Coronary artery (tissue), 2 donors: ENCODE measurements around the gene CBX2.

Experiments
- DNase-seq: peaks from one replicate; pipeline ENCODE4 v3.0.0-alpha.2; 2017; ENCODE audit warnings: low spot score
- H3K27ac ChIP-seq, 2 donors: fragments of 200-600 bp; sonication (generic); one replicate each; pipeline ENCODE4 v1.5.1; 2016 to 2019
- H3K4me3 ChIP-seq: fragments of 200-600 bp; sonication (generic); 2 replicates; pipeline ENCODE4 v1.5.1; 2016; ENCODE audit warnings: mild to moderate bottlenecking, moderate library complexity
- TF ChIP-seq, protein P1 (sequence below): fragments of 200-600 bp; sonication (generic); IDR thresholded peaks from one replicate; pipeline ENCODE4 v1.5.1; 2019; ENCODE audit warnings: antibody characterized with exemption

CBX2 gene

GRCh38 chr17:79831265-79832217 is 53.6 kb downstream of the CBX2 start:
- H3K4me3 ChIP-seq: peak overlapping the region; percentile 60
- TF ChIP-seq, protein P1, sequence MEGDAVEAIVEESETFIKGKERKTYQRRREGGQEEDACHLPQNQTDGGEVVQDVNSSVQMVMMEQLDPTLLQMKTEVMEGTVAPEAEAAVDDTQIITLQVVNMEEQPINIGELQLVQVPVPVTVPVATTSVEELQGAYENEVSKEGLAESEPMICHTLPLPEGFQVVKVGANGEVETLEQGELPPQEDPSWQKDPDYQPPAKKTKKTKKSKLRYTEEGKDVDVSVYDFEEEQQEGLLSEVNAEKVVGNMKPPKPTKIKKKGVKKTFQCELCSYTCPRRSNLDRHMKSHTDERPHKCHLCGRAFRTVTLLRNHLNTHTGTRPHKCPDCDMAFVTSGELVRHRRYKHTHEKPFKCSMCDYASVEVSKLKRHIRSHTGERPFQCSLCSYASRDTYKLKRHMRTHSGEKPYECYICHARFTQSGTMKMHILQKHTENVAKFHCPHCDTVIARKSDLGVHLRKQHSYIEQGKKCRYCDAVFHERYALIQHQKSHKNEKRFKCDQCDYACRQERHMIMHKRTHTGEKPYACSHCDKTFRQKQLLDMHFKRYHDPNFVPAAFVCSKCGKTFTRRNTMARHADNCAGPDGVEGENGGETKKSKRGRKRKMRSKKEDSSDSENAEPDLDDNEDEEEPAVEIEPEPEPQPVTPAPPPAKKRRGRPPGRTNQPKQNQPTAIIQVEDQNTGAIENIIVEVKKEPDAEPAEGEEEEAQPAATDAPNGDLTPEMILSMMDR: no peak
- H3K27ac ChIP-seq: peak overlapping the region in 1 of 2 donors; percentile 64
- no peak for DNase-seq

- TF ChIP-seq, protein P1: no peak
- H3K27ac ChIP-seq: peak overlapping the region in 1 of 2 donors; percentile 64
- H3K4me3 ChIP-seq: peak overlapping the region; percentile 60
- DNase-seq: no peak
Observed at GRCh38 chr17:79832218-79833109, 54.5 kb downstream of the CBX2 start.

GRCh38 chr17:79833110-79833450 is 55.1 kb downstream of the CBX2 start:
- H3K4me3 ChIP-seq: peak overlapping the region; percentile 60
- TF ChIP-seq, protein P1: no peak
- H3K27ac ChIP-seq: no peak overlapping the region
- DNase-seq: no peak

GRCh38 chr17:79833744-79834564 is 56.0 kb downstream of the CBX2 start:
- H3K4me3 ChIP-seq: no peak overlapping the region
- TF ChIP-seq, protein P1: no peak
- no peak overlapping the region for H3K27ac ChIP-seq
- no peak for DNase-seq

- TF ChIP-seq, protein P1: no peak
- DNase-seq: no peak
- Histone ChIP-seq H3K4me3 (no peak overlapping the region), H3K27ac (no peak overlapping the region)
Observed at GRCh38 chr17:79834565-79835469, 56.9 kb downstream of the CBX2 start.

DNA sequence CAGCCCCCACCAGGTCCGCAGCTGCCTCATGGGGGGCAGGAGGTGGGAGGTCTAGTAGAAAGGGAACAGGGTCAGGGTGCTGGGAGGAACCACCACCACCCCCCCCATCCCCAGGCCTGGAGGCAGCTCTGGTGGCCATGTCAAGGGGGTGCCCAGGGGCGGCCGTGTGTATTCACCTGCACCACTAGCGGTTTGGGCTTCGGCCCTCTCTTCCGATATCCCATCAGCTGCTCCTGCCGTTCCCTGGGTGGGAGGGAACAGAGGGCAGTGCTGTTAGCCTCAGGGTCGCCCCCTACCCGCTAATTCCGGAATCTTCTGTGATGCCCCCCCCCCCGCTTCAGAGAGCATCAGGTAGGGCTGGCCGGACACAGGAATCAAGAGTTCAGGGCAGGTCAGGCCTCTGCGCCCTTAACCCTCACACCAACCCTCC is 57.5 kb downstream of the CBX2 start:
- TF ChIP-seq, protein P1: no peak
- H3K27ac ChIP-seq: no peak overlapping the region
- no peak overlapping the region for H3K4me3 ChIP-seq
- DNase-seq: no peak
